HepG2 (cell line): Measurements from ENCODE around the gene KCNQ1OT1. TPM values are rescaled to one million over a fixed set of nuclear protein-coding genes. Genes with fewer than 3 reads are reported as not detected.

ENCODE experiments used
- AGO1 ChIP-seq: fragments of 200-400 bp; formaldehyde crosslinking; IDR thresholded peaks from 2 replicates; pipeline ENCODE4 v1.6.1; 2017; ENCODE audit warnings: mild to moderate bottlenecking, low read depth, low read length, moderate library complexity; ENCODE audit not compliant: poor library complexity, severe bottlenecking
- AGO2 ChIP-seq: fragments of 200-400 bp; formaldehyde crosslinking; optimal IDR thresholded peaks from 2 replicates; pipeline ENCODE3; 2017; ENCODE audit warnings: mild to moderate bottlenecking, low read depth, low read length, moderate library complexity
- EP300 ChIP-seq, 3 experiments: sonication (generic) in 1 of 3; formaldehyde crosslinking in 1 of 3; IDR thresholded peaks; 2 replicates each; pipeline versions ENCODE4 v1.5.1 to v1.6.1; 2011 to 2020; ENCODE audit warnings: low read depth in 2 of 3, low read length in 2 of 3, borderline replicate concordance in 1 of 3, improper control_type of control experiment in 1 of 3, mild to moderate bottlenecking in 1 of 3, missing genetic modification reagents in 1 of 3, moderate library complexity in 1 of 3
- GZF1 ChIP-seq: sonication (generic); formaldehyde crosslinking; IDR thresholded peaks from 2 replicates; pipeline ENCODE4 v1.5.1; 2020; ENCODE audit warnings: mild to moderate bottlenecking, missing genetic modification reagents
- JUN ChIP-seq: sonication (generic); formaldehyde crosslinking; IDR thresholded peaks from 2 replicates; pipeline ENCODE4 v1.4.0; 2020; ENCODE audit warnings: mild to moderate bottlenecking, missing genetic modification reagents
- KAT8 ChIP-seq: IDR thresholded peaks from 2 replicates; pipeline ENCODE4 v1.6.1; 2016; ENCODE audit warnings: missing genetic modification reagents, missing compliant biosample characterization
- MAFK ChIP-seq, 2 experiments: IDR thresholded peaks in 1 of 2; conservative IDR thresholded peaks in 1 of 2; 2 replicates each; pipeline ENCODE4 v1.6.1; 2011; ENCODE audit warnings: improper control_type of control experiment in 2 of 2, low read length in 2 of 2
- MIER2 ChIP-seq: IDR thresholded peaks from 2 replicates; pipeline ENCODE4 v1.6.1; 2016; ENCODE audit warnings: missing biosample characterization, missing genetic modification reagents
- PITX1 ChIP-seq: sonication (generic); formaldehyde crosslinking; IDR thresholded peaks from 2 replicates; pipeline ENCODE4 v1.5.1; 2020; ENCODE audit warnings: mild to moderate bottlenecking, missing genetic modification reagents
- PRDM10 ChIP-seq: sonication (generic); formaldehyde crosslinking; IDR thresholded peaks from 2 replicates; pipeline ENCODE4 v1.4.0; 2020; ENCODE audit warnings: low read depth, missing genetic modification reagents
- RXRB ChIP-seq: IDR thresholded peaks from 2 replicates; pipeline ENCODE4 v1.6.1; 2016; ENCODE audit warnings: borderline replicate concordance, missing genetic modification reagents, missing compliant biosample characterization
- SMYD3 ChIP-seq: sonication (generic); formaldehyde crosslinking; IDR thresholded peaks from 2 replicates; pipeline ENCODE4 v1.8.1; 2023; ENCODE audit warnings: mild to moderate bottlenecking, missing genetic modification reagents
- TBX2 ChIP-seq: sonication (generic); formaldehyde crosslinking; IDR thresholded peaks from 2 replicates; pipeline ENCODE4 v1.5.0; 2020; ENCODE audit warnings: missing genetic modification reagents, mild to moderate bottlenecking, borderline replicate concordance
- ZBTB4 ChIP-seq: sonication (generic); formaldehyde crosslinking; IDR thresholded peaks from 2 replicates; pipeline ENCODE4 v1.4.0; 2020; ENCODE audit warnings: missing genetic modification reagents, mild to moderate bottlenecking, borderline replicate concordance
- ZFP37 ChIP-seq: sonication (generic); formaldehyde crosslinking; IDR thresholded peaks from 2 replicates; pipeline ENCODE4 v1.4.0; 2020; ENCODE audit warnings: missing genetic modification reagents, borderline replicate concordance
- ZNF260 ChIP-seq: sonication (generic); formaldehyde crosslinking; IDR thresholded peaks from 2 replicates; pipeline ENCODE4 v1.4.0; 2020; ENCODE audit warnings: missing genetic modification reagents, low read depth, mild to moderate bottlenecking, borderline replicate concordance
- ZNF547 ChIP-seq: sonication (generic); formaldehyde crosslinking; IDR thresholded peaks from 2 replicates; pipeline ENCODE4 v1.5.1; 2020; ENCODE audit warnings: mild to moderate bottlenecking, missing genetic modification reagents
- ZNF563 ChIP-seq: sonication (generic); formaldehyde crosslinking; IDR thresholded peaks from 2 replicates; pipeline ENCODE4 v1.8.0; 2022; ENCODE audit warnings: mild to moderate bottlenecking, moderate library complexity, missing genetic modification reagents
- ZNF615 ChIP-seq: sonication (generic); formaldehyde crosslinking; IDR thresholded peaks from 2 replicates; pipeline ENCODE4 v1.5.0; 2020; ENCODE audit warnings: mild to moderate bottlenecking, missing genetic modification reagents, borderline replicate concordance
- ZNF792 ChIP-seq: IDR thresholded peaks from 2 replicates; pipeline ENCODE4 v1.6.1; 2016
- polyA plus RNA-seq, 8 experiments: library from polyadenylated mRNA; depleted of rRNA in 3 of 8; stranded (reverse) in 7 of 8; unstranded in 1 of 8; fragments of >200 nt; fragmentation: Illumina TruSeq in 4 of 8; extraction: Trizol in 4 of 8; gene quantifications; 2 replicates each; pipeline versions ENCODE4 v1.2.1 to v1.2.3, GENCODE V29; 2011 to 2016; ENCODE audit warnings: low read depth in 4 of 8, missing spikeins in 1 of 8, mixed read lengths in 1 of 8; ENCODE audit not compliant: insufficient read depth in 1 of 8
- total RNA-seq, 5 experiments: library from RNA; depleted of rRNA; stranded (reverse); fragments of >200 nt; fragmentation: Illumina TruSeq; extraction: Trizol; gene quantifications; 2 replicates each; pipeline ENCODE4 v1.2.3, GENCODE V29; 2016; ENCODE audit warnings: low read depth in 1 of 5
- TF ChIP-seq, protein P1 (sequence below): IDR thresholded peaks from 2 replicates; pipeline ENCODE4 v1.6.1; 2016

Gene KCNQ1OT1
- total and polyA plus RNA-seq, 2 of the 13 experiments (the other 11 are each of a cell fraction or from before 2014, with no cell fraction given) = 1.3 to 18.9 TPM

GRCh38 chr11:2730272-2731129, 30.7 kb upstream of the KCNQ1OT1 start (continued):
- TF ChIP-seq ZNF260 (CRISPR knock-in tag) (no peak), MAFK (conservative IDR thresholded peaks at IDR 0.05 in 1 of 2, IDR thresholded peaks at IDR 0.05 in 1 of 2; ENCODE audit: low read length in 2 of 2) (no peak), PITX1 (CRISPR knock-in tag) (peak; percentile 61; the same call in 1 of the 2 replicates), ZNF792 (CRISPR knock-in tag) (no peak; the same call in 1 of the 2 replicates), JUN (CRISPR knock-in tag) (no peak), GZF1 (CRISPR knock-in tag) (no peak), RXRB (peak; percentile 73), ZNF563 (CRISPR knock-in tag) (0 out of 2 replicates have a peak, but pooled peaks have one; percentile 50), TBX2 (CRISPR knock-in tag) (peak; percentile 71), ZNF547 (peak; percentile 95), PRDM10 (CRISPR knock-in tag) (no peak), SMYD3 (CRISPR knock-in tag) (no peak), MIER2 (CRISPR knock-in tag) (no peak), KAT8 (CRISPR knock-in tag) (peak; percentile 48; the same call in 1 of the 2 replicates), ZFP37 (CRISPR knock-in tag) (no peak; the same call in 1 of the 2 replicates), AGO1 (no peak), ZBTB4 (CRISPR knock-in tag) (no peak), ZNF615 (no peak), EP300 (IDR thresholded peaks at IDR 0.05; ENCODE audit: low read depth in 2 of 2, low read length in 2 of 2) (peak; percentile 42 to 86; a peak in 3 of 4 replicates), EP300 (CRISPR knock-in tag; IDR thresholded peaks at IDR 0.05; ENCODE audit: borderline replicate concordance) (peak; percentile 84; the same call in 1 of the 2 replicates), AGO2 (no peak)
- TF ChIP-seq, protein P1, sequence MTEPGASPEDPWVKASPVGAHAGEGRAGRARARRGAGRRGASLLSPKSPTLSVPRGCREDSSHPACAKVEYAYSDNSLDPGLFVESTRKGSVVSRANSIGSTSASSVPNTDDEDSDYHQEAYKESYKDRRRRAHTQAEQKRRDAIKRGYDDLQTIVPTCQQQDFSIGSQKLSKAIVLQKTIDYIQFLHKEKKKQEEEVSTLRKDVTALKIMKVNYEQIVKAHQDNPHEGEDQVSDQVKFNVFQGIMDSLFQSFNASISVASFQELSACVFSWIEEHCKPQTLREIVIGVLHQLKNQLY (CRISPR knock-in tag) = no peak; the same call in 1 of the 2 replicates
